GM12874 (cell line): ENCODE results near the gene GYG2.

Experiments used
- CTCF ChIP-seq: IDR thresholded peaks from 2 replicates; pipeline ENCODE4 v1.5.1; 2011; ENCODE audit warnings: low read depth, mild to moderate bottlenecking, control low read depth, low read length, moderate library complexity; ENCODE audit not compliant: insufficient read depth

GYG2 gene

GRCh38 chrX:2817036-2817435 is 11.7 kb upstream of the GYG2 start:
- no peak for TF ChIP-seq CTCF

- TF ChIP-seq CTCF = no peak
Observed at GRCh38 chrX:2819345-2820135, 9.2 kb upstream of the GYG2 start.

- no peak for TF ChIP-seq CTCF
Observed at GRCh38 chrX:2820136-2820771, 8.5 kb upstream of the GYG2 start.

DNA sequence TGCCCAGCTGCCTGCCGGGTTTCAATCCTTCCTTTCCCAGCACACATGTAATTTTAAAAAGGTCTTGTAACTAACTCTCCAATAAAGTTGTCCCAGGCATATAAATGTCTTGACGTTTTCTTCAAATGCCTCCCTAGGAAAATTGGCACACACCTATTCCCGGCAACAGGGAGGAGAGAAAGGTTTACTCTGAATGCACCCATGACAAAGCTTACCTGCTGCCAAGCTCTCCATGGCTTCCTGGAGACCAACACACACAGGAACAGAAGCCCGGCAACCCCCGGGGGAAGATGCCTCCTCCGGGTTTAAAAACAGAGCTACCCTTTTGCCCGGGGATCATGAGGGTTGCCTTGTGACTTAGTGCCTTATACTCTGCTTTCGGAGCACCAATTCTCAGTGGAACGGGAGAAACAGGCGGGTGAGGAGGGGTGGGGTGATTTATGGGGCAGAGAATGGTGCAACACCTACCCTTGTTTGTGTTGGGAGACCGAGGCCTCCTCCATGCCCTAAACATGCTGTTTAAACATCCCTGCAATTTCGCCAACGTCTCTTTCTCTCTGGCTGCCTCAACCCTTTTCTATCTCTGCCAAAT is 4.8 kb upstream of the GYG2 start:
- no peak for TF ChIP-seq CTCF

GRCh38 chrX:2824886-2825285 is 3.8 kb upstream of the GYG2 start:
- TF ChIP-seq CTCF = no peak

GRCh38 chrX:2828959-2829411 is 255 bp downstream of the GYG2 start:
- TF ChIP-seq CTCF = no peak

DNA sequence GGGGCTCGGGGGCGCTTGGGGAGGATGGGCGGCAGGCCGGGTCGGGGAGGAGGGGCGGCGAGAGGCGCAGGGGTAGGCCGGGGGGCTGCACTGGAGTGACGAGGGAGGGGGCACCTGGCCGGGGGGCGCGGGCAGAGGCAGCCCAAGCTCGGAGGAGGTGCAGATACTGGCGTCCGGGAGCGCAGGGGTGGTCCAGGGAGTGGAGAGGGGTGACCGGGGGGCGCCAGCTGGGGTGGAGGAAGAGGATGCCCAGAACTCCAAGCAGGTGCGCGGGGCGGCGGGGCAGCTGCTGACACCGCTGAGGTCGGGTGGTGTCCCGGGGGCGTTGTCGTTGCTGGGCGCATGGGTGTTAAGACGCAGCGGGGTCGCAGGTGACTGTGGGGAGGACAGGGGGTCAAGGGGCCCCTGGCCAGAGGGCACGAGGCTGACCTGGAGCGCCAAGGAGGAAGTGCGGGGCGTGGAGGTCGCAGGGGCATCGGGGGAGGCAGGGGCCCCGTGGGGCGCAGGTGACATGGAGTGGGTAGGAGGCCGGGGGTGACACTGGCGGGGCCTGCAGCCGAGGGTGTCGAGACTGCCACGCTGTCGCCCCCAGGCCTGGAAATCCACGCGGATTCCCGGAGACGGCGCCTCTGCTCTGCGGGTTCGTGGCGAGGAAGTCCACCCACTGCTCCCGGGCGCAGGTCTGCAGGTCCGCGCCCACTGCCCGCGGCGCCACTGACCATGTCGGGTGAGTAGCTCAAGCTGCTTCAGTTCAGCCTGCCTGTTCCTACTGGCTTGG is 928 bp downstream of the GYG2 start:
- no peak for TF ChIP-seq CTCF
